ENCODE data around the gene GRK3. TPM values are rescaled to one million over a fixed set of nuclear protein-coding genes. Genes with fewer than 3 reads are reported as not detected.
"Not testable (repeated sequence)": the region's sequence is repeated elsewhere in the genome, so short reads cannot be mapped to it uniquely, and the experiment has no call there.

GRK3 gene
- total RNA-seq, 1 donor from 2014 or later: 12.4 TPM

DNA sequence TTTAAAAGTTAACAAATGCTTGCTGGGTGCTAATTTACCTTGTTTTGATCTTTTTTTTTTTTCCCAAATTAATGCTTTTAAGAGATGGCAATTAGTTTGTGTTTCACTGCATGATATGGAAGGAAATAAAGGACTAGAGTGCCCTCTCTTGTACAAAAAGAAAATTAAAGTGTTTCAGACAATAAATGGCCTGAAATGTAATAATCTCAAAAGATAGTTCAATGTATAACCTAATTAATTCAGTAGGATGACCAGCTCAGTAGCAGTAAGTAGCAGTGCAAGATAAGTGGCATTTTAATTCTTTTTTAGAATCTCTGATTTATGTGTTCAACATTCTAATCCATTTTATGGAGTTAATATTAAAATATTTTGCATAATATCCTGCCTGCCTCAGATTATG, 137.6 kb downstream of the GRK3 start:
- H3K36me3 Mint-ChIP-seq (ENCODE audit: unreplicated experiment): no peaks in the 10 kb centered on the region
- no peak overlapping the region for H3K27ac Mint-ChIP-seq (ENCODE audit: unreplicated experiment)
- TF ChIP-seq CTCF (IDR thresholded peaks at IDR 0.05; ENCODE audit: partially characterized antibody, unreplicated experiment): no peak
- peaks cover 5% of the 10 kb centered on the region for H3K27me3 Mint-ChIP-seq (ENCODE audit: unreplicated experiment)
- no peak overlapping the region for H3K4me3 Mint-ChIP-seq (ENCODE audit: unreplicated experiment)
- DNase-seq: no peak
- peaks cover 29% of the 10 kb centered on the region for H3K4me1 Mint-ChIP-seq (ENCODE audit: low read depth, unreplicated experiment)
- H3K9me3 Mint-ChIP-seq (ENCODE audit: unreplicated experiment): peaks cover 3% of the 10 kb centered on the region

GRCh38 chr22:25702571-25703167, 138.2 kb downstream of the GRK3 start:
- Mint-ChIP-seq H3K9me3 (ENCODE audit: unreplicated experiment) (peaks cover 3% of the 10 kb centered on the region), H3K4me1 (ENCODE audit: low read depth, unreplicated experiment) (peaks cover 25% of the 10 kb centered on the region), H3K36me3 (ENCODE audit: unreplicated experiment) (no peaks in the 10 kb centered on the region), H3K4me3 (ENCODE audit: unreplicated experiment) (no peak overlapping the region), H3K27me3 (ENCODE audit: unreplicated experiment) (peaks cover 5% of the 10 kb centered on the region), H3K27ac (ENCODE audit: unreplicated experiment) (no peak overlapping the region)
- no peak for DNase-seq
- no peak for TF ChIP-seq CTCF (IDR thresholded peaks at IDR 0.05; ENCODE audit: partially characterized antibody, unreplicated experiment)

- peaks cover 2% of the 10 kb centered on the region for H3K27me3 Mint-ChIP-seq (ENCODE audit: unreplicated experiment)
- no peaks in the 10 kb centered on the region for H3K9me3 Mint-ChIP-seq (ENCODE audit: unreplicated experiment)
- H3K4me1 Mint-ChIP-seq (ENCODE audit: low read depth, unreplicated experiment): peaks cover 18% of the 10 kb centered on the region
- TF ChIP-seq CTCF (IDR thresholded peaks at IDR 0.05; ENCODE audit: partially characterized antibody, unreplicated experiment): no peak
- DNase-seq: no peak
- no peaks in the 10 kb centered on the region for H3K36me3 Mint-ChIP-seq (ENCODE audit: unreplicated experiment)
- H3K4me3 Mint-ChIP-seq (ENCODE audit: unreplicated experiment): no peak overlapping the region
- H3K27ac Mint-ChIP-seq (ENCODE audit: unreplicated experiment): no peak overlapping the region
Observed at GRCh38 chr22:25704701-25705100, 140.2 kb downstream of the GRK3 start.

GRCh38 chr22:25706197-25706596, 141.7 kb downstream of the GRK3 start:
- Mint-ChIP-seq H3K27me3 (ENCODE audit: unreplicated experiment) (no peaks in the 10 kb centered on the region), H3K36me3 (ENCODE audit: unreplicated experiment) (no peaks in the 10 kb centered on the region), H3K4me1 (ENCODE audit: low read depth, unreplicated experiment) (peaks cover 7% of the 10 kb centered on the region), H3K9me3 (ENCODE audit: unreplicated experiment) (no peaks in the 10 kb centered on the region), H3K4me3 (ENCODE audit: unreplicated experiment) (no peak overlapping the region), H3K27ac (ENCODE audit: unreplicated experiment) (no peak overlapping the region)
- TF ChIP-seq CTCF (IDR thresholded peaks at IDR 0.05; ENCODE audit: partially characterized antibody, unreplicated experiment): no peak
- no peak for DNase-seq

GRCh38 chr22:25708430-25708829, 144.0 kb downstream of the GRK3 start:
- not testable (repeated sequence) for H3K27ac Mint-ChIP-seq (ENCODE audit: unreplicated experiment); H3K4me1 Mint-ChIP-seq (ENCODE audit: low read depth, unreplicated experiment); H3K9me3 Mint-ChIP-seq (ENCODE audit: unreplicated experiment); H3K4me3 Mint-ChIP-seq (ENCODE audit: unreplicated experiment); H3K36me3 Mint-ChIP-seq (ENCODE audit: unreplicated experiment); DNase-seq; H3K27me3 Mint-ChIP-seq (ENCODE audit: unreplicated experiment)
